Stimulated activated effector memory CD8-positive, alpha-beta T cell treated with anti-CD3 and anti-CD28 coated beads, Interleukin-12 subunit alpha, Interleukin-12 subunit beta, amount 100 ng/mL, for 72 hours (primary cell): Measurements from ENCODE around the gene USP5.
"Not testable (repeated sequence)": the region's sequence is repeated elsewhere in the genome, so short reads cannot be mapped to it uniquely, and the experiment has no call there.

Experiments used
- ATAC-seq: fragments of 150-1000 bp; cut with Tn5 transposase; 2 replicates; pipeline ENCODE4 v1.10.0; 2021
- DNase-seq, 2 donors: peaks; one replicate each; pipeline ENCODE4 v3.0.0; 2021 to 2022; ENCODE audit warnings: low spot score in 2 of 2
- H3K27ac Mint-ChIP-seq: one replicate; pipeline ENCODE4 v1.8.0; 2022; ENCODE audit warnings: mild to moderate bottlenecking, mixed read lengths
- H3K36me3 Mint-ChIP-seq: one replicate; pipeline ENCODE4 v1.8.0; 2022; ENCODE audit warnings: mild to moderate bottlenecking, mixed read lengths
- H3K4me1 Mint-ChIP-seq: one replicate; pipeline ENCODE4 v1.8.0; 2022; ENCODE audit warnings: mixed read lengths
- H3K4me3 Mint-ChIP-seq: one replicate; pipeline ENCODE4 v1.8.0; 2022; ENCODE audit warnings: mild to moderate bottlenecking, mixed read lengths
- H3K9me3 Mint-ChIP-seq: one replicate; pipeline ENCODE4 v1.8.0; 2022; ENCODE audit warnings: mixed read lengths

USP5 gene

DNA sequence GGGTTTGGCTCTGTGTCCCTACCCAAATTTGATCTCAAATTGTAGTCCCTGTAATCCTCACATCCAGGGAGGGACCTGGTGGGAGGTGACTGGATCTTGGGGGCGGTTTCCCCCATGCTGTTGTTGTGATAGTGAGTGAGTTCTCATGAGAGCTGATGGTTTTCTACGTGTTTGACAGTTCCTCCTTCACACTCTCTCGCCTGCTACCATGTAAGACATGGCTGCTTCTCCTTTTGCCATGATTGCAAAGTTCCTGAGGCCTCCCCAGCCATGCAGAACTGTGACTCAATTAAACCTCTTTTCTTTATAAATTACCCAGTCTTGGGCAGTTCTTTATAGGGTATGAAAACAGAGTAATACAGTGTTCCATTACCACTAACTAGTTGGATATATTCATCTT is 42.4 kb downstream of the USP5 start:
- Mint-ChIP-seq H3K36me3 (no peaks in the 10 kb centered on the region), H3K4me1 (peaks cover 13% of the 10 kb centered on the region), H3K27ac (no peak overlapping the region), H3K9me3 (no peaks in the 10 kb centered on the region), H3K4me3 (no peak overlapping the region)
- DNase-seq (no peak), ATAC-seq (no peak)

DNA sequence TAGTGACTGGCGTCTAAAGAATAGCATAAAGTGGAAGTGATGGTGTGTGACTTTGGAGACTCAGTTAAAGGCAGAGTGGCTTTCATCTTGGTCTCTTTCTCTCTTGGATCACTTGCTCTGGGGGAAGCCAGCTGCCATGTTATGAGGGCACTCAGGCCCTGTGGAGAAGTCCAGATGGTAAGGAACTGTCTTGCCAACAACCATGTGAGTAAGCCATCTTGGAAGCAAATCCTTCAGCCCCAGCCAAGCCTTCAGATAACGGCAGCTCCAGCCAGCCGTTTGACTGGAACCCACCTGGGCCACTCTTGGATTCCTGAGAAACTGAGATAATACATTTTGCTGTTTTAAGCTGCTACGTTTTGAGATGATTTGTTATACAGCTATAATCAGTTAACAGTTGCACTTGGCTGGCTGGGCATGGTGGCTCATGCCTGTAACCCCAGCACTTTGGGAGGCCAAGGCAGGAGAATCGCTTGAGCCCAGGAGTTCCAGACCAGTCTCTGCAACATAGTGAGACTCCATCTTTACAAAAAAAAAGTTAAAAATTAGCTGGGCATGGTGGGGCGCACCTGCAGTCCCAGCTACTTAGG is 45.0 kb downstream of the USP5 start:
- Mint-ChIP-seq H3K27ac (peak overlapping the region; percentile 26), H3K36me3 (no peaks in the 10 kb centered on the region), H3K9me3 (no peaks in the 10 kb centered on the region), H3K4me3 (no peak overlapping the region), H3K4me1 (no peaks in the 10 kb centered on the region)
- ATAC-seq (no peak), DNase-seq (no peak)

DNA sequence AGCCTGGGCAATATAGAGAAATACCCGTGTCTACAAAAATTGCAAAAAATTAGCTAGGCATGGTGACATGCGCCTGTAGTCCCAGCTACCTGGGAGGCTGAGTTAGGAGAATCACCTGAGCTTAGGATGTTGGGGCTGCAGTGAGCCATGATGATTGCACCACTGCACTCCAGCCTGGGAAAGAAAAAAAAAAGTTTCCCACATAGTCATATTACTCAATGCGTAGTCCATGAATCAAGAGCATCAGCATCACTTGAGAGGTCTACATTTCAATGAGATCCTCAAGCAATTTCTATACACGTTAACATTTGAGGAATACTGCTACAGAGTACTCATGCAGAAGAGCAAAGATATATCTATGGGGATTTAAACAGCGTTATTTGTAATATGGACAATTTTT is 47.5 kb downstream of the USP5 start:
- Mint-ChIP-seq H3K27ac (peak overlapping the region; percentile 51), H3K4me1 (no peaks in the 10 kb centered on the region), H3K36me3 (no peaks in the 10 kb centered on the region), H3K9me3 (no peaks in the 10 kb centered on the region), H3K4me3 (no peak overlapping the region)
- ATAC-seq (no peak), DNase-seq (no peak)

DNA sequence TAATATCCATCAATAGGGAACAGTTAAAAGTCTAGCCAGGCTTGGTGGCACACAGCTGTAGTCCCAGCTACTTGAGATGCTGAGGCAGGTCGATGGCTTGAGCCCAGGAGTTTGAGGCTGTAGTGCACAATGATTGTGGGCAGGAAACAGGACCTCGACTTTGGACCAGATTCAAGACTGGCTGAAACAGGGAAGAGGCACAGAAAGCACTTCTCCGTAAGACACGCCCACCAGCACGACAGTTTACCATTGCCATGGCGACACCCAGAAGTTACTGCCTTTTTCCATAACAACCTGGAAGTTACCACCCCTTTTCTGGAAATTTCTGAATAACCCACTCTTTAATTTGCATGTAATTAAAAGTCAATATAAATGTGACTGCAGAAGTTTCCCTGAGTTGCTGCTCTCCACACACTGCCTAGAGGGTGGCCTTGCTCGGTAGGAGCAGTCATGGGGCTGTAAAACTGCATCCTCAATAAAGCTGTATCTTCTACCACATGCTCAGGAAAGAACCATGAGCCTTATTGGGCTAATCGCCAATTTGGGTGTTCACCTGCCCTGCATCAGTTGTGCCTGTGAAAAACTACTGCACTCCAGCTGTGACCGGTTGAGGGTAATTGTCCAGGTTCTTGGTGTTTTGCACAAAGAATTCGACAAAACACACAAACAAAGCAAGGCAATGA is 48.0 kb downstream of the USP5 start:
- Mint-ChIP-seq H3K9me3 (no peaks in the 10 kb centered on the region), H3K36me3 (no peaks in the 10 kb centered on the region), H3K4me3 (no peak overlapping the region), H3K27ac (peak overlapping the region; percentile 51), H3K4me1 (no peaks in the 10 kb centered on the region)
- ATAC-seq: no peak
- no peak for DNase-seq

DNA sequence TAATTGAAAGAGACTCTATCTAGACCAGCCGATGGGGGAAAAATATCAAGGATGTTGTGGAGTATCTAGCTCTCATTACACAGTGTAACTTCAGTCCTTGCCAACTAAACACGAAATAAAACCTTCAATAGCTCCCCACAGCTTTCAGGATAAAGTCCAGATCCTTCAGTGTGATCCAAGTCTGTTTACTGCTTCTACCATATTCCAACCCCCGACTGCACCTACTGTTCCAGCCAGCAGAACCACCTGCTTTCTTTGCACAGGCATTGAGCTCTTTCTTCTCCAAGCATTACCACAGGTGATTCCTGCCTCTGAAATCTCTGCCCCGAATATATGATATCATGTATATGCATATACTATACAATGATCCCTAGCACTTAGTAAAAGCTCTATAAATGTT is 50.5 kb downstream of the USP5 start:
- ATAC-seq (no peak), DNase-seq (no peak)
- H3K36me3 Mint-ChIP-seq: peaks cover under 1% of the 10 kb centered on the region
- no peaks in the 10 kb centered on the region for H3K9me3 Mint-ChIP-seq
- no peak overlapping the region for H3K4me3 Mint-ChIP-seq
- no peak overlapping the region for H3K27ac Mint-ChIP-seq
- H3K4me1 Mint-ChIP-seq: no peaks in the 10 kb centered on the region

DNA sequence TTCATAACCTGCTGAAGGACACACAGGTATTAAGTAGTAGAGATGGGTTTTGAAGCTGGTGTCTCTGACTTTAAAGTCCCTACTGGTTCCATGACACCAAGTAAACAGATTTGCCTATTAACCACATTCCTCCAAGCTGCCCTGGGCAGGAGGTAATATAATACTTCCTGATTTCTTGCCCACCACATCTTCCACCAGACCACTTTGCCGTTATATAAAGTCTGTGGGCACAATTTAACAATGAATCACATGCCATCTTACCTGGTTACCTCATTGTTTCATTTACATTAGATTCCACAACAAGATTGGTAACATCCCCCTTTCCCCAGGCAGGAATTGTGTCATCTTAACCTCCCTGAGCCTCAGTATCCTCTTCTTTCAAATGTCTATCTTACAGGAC is 51.8 kb downstream of the USP5 start:
- H3K4me1 Mint-ChIP-seq: no peaks in the 10 kb centered on the region
- H3K36me3 Mint-ChIP-seq: peaks cover 6% of the 10 kb centered on the region
- no peak overlapping the region for H3K4me3 Mint-ChIP-seq
- DNase-seq: no peak
- no peaks in the 10 kb centered on the region for H3K9me3 Mint-ChIP-seq
- ATAC-seq: no peak
- H3K27ac Mint-ChIP-seq: no peak overlapping the region

DNA sequence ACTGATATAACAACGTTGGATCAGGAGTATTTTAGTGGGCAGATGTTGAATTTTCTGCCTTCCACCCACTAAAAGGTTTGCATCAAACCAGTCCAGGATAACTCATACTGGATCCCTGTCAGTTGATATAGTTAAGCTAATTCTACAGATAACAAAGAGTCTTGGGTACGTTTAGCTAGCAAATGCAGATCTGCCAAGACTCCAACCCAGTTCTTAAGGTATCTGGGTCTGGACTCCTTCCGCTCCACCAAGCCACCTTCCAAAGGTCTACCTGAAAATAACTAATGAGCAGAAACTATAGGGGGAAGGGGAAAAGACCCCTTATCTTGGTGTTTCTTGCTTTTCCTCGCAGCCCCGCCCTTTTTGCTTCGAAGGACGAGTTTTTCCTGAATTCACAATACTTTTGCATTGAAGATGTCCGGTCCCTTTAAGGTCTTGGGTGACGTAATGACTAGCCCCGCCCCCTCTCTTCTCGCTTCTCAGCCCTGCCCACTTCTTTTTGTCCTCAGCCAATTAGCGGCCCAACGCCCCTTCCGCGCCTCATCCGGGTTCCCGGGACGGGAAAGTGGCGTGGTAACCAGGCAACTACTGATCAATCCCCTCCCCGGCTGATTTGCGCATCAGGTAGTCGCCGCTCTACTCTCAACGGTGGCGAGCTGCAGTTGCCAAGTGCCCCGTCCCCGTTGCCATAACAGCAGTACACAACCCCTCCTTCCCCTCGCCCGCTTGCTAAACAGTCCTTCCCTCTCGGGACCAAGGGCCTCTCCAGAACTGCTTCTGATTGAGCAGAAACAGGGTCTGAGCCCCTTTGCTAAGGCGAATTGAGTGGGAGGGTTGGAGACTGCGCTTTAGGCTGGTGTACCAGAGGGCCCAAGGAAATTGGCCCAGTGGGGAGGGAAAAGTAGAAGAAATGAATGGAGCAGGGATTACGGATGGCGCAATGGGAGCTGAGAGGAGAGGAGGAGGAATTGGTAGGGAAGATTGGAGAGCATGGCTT is 52.6 kb downstream of the USP5 start, which contains the start of gene LRRC23:
Gene LRRC23 (plus strand): TSS at position 543 of the 997 bp plus-strand sequence. CDS start 812 bp downstream, outside the sequence.
- Mint-ChIP-seq H3K4me3 (no peak within 1 kb of the TSS), H3K27ac (no peak within 1 kb of the TSS), H3K9me3 (no peaks in the 10 kb centered on the region), H3K36me3 (peaks cover 6% of the 10 kb centered on the region), H3K4me1 (no peaks in the 10 kb centered on the region)
- DNase-seq (peak; percentile 86 to 99), ATAC-seq (peak; percentile 98)

DNA sequence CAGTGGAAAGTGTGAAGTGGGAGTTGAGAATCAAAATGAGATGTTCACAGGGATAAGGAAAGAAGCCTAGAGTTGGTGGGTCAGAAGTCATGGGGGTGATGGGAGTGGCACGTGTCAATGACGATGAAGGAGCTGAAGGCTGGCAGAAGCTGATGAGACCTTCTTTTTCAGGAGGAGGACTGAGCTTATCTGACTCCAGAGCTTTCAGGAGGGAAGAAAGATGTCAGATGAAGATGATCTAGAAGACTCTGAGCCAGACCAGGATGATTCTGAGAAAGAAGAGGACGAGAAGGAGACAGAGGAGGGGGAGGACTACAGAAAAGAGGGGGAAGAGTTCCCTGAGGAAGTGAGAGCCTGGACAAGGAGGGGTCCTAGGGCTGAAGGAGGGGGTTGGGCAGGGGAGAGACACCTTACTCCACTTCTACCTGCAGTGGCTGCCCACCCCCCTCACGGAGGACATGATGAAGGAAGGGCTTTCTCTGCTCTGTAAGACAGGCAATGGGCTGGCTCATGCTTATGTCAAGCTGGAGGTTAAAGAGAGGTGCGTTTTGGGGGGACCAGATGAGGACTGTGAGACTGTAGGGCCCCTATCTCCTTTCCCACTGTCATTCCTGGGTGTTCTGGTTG is 53.6 kb downstream of the USP5 start:
- no peaks in the 10 kb centered on the region for H3K4me1 Mint-ChIP-seq
- no peak for ATAC-seq
- DNase-seq: no peak
- H3K36me3 Mint-ChIP-seq: peaks cover 6% of the 10 kb centered on the region
- H3K4me3 Mint-ChIP-seq: no peak overlapping the region
- no peak overlapping the region for H3K27ac Mint-ChIP-seq
- no peaks in the 10 kb centered on the region for H3K9me3 Mint-ChIP-seq

DNA sequence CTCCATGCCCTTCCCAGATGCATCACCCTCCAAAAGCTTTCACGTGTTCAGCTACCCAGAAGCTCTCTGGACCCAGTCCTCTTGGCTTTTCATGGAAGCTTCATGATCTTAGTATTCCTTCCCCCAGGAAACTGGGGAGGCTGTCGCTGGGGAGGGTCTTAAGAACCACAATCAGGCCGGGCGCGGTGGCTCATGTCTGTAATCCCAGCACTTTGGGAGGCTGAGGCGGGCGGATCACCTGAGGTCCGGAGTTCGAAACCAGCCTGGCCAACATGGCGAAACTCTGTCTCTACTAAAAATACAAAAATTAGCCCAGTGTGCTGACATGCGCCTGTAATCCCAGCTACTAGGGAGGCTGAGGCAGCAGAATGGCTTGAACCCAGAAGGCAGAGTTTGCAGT is 56.2 kb downstream of the USP5 start:
- DNase-seq, H3K4me3 Mint-ChIP-seq, ATAC-seq, H3K4me1 Mint-ChIP-seq, H3K27ac Mint-ChIP-seq, H3K9me3 Mint-ChIP-seq: not testable (repeated sequence)
- peaks cover 11% of the 10 kb centered on the region for H3K36me3 Mint-ChIP-seq

DNA sequence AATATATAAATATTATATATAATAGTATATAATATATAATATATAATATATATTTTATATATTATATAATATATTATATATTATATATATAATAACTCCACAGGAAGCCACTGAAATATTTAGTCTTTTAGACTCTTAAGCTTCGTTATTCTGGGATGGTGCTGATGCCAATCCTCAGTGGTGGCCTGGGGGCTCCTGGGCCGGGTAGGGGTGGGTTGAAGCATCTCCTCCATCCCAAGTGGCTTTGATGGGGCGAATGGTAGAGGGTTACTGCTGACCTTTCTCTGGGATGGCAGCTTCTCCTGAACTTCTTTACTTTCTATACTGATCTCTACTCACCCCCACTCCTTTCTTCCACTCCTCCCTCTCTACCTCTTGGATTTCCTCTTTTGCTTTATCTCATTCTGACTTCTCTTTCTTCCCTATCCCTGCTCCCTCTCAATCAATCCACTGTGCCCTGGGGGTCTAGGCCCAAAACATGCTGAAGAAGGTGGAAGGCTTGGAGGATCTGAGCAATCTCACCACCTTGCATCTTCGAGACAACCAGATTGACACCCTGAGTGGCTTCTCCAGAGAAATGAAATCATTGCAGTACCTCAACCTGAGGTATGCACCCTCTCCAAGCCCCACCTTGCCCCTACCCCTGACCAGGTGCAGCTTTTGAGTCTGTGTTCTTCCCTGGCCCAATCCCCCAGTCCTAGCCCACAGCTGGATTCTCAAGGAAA is 57.6 kb downstream of the USP5 start:
- ATAC-seq (no peak), DNase-seq (no peak)
- Mint-ChIP-seq H3K9me3 (no peaks in the 10 kb centered on the region), H3K4me1 (peaks cover 12% of the 10 kb centered on the region), H3K4me3 (no peak overlapping the region), H3K27ac (no peak overlapping the region), H3K36me3 (peaks cover 18% of the 10 kb centered on the region)

DNA sequence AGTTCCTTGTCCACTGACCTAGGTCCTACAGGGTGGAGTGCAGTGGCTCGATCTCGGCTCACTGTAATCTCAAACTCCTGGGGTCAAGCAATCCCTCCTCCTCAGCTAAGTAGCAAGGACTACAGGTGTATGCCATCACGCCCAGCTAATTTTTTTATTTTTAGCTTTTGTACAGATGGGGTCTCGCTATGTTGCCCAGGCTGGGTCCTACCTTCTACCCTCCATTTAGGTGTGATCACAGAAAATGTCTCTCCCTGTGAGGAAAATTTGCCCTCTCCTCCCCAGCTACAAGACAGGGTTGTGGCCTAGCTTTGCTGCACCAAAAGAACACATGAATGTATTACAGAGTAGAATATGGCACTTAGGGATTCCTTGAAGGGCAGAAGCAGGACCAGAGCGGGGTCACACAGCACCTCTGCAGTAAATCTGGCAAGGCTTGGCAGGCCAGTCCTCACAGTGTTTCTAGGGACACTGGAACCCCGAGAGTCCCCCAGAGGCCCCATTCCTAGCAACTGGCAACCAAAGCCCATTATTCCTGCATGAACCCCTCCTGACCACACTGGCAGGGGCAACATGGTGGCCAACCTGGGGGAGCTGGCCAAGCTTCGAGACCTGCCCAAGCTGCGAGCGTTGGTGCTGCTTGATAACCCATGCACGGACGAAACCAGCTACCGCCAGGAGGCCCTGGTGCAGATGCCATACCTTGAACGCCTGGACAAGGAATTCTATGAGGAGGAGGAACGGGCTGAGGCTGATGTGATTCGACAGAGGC is 60.4 kb downstream of the USP5 start:
- no peak for ATAC-seq
- Mint-ChIP-seq H3K4me1 (peaks cover 37% of the 10 kb centered on the region), H3K4me3 (peak overlapping the region; percentile 99), H3K27ac (peak overlapping the region; percentile 95), H3K9me3 (no peaks in the 10 kb centered on the region), H3K36me3 (peaks cover 46% of the 10 kb centered on the region)
- DNase-seq: no peak

DNA sequence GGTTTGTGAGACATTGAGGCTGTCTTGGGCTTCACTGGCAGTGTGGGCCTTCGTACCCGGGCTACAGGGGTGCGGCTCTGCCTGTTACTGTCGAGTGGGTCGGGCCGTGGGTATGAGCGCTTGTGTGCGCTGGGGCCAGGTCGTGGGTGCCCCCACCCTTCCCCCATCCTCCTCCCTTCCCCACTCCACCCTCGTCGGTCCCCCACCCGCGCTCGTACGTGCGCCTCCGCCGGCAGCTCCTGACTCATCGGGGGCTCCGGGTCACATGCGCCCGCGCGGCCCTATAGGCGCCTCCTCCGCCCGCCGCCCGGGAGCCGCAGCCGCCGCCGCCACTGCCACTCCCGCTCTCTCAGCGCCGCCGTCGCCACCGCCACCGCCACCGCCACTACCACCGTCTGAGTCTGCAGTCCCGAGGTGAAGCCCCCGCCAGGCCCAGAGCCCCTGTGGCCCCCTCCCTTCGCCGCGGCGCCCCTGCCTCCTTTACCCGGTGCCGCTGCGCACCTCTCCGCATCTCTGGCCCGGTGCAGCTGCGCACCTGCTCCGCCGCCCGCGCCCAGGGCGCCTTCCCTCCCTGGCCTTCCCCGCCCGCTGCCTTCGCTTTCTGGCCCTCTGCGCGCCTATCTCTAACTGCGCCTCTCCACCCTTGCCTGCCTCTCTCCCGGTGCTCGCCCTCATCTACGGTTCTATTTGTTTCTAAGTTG is 62.4 kb downstream of the USP5 start, which contains the start of gene ENO2:
Gene ENO2 (plus strand): TSS at position 335 of the 701 bp plus-strand sequence. CDS start 1,253 bp downstream, outside the sequence.
- ATAC-seq: peak; percentile 96
- Mint-ChIP-seq H3K4me1 (peaks cover 42% of the 10 kb centered on the region), H3K36me3 (peaks cover 61% of the 10 kb centered on the region)

DNA sequence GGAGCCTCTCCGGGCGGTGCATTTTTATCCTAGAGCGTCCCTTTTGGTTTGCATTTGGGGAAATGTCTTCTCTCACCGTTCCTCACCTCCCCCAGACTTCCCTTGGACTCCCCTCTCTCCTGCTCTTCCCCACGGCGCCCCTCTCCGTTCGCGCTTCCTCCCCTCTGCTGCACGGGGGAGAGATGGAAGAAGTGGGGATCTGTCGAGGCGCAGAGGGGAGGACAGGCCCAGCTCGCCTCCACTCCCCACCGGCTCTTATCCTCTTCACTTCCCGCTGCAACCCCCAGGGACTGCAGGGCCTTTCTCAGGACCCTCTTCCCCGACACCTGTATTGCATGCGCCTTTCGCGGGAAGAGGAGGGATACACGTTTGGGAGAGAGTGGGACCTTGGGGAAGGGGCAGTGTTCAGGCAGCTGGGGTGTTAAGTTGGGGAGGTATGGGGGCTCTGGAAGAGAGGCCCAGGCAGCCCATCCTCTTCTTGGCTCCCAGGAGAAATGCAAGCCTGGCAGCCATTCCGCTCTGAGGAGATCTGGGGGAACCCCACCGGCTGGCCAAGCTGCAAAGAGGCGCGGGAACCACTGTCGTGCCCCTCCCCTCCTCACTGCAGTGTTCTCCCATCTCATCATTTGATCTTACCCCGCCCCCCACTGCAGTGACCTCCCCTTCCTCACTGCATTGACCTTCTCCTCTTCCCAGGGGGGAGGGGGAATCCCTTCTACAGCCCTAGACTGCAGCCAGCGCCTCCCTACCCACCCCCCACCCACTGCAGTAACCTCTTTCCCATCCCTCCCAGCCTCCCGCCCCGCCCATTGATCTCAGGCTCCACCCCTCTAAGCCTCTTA is 63.2 kb downstream of the USP5 start:
- Mint-ChIP-seq H3K4me3 (peak overlapping the region; percentile 99), H3K9me3 (no peaks in the 10 kb centered on the region), H3K36me3 (peaks cover 68% of the 10 kb centered on the region), H3K27ac (peak overlapping the region; percentile 95), H3K4me1 (peaks cover 49% of the 10 kb centered on the region)
- DNase-seq (no peak), ATAC-seq (no peak)

More for the DNA sequence above, 62.4 kb downstream of the USP5 start, which contains the start of gene ENO2:
- Mint-ChIP-seq H3K4me3 (peak within 1 kb of the TSS; percentile 99), H3K9me3 (no peaks in the 10 kb centered on the region), H3K27ac (peak within 1 kb of the TSS; percentile 95)
- DNase-seq: peak; percentile 76 to 87
